HG03175 (cell line): Measurements from ENCODE around the gene C11orf86.
A peak's percentile ranks its signal among the peaks of the same experiment; 100 is the strongest.
"Not testable (repeated sequence)": the region's sequence is repeated elsewhere in the genome, so short reads cannot be mapped to it uniquely, and the experiment has no call there.

ENCODE experiments used
- ATAC-seq: cut with Tn5 transposase; IDR thresholded peaks from one replicate; pipeline ENCODE4 v1.9.1; 2021; ENCODE audit warnings: mild to moderate bottlenecking, moderate library complexity; ENCODE audit not compliant: unreplicated experiment

Gene C11orf86, protein sequence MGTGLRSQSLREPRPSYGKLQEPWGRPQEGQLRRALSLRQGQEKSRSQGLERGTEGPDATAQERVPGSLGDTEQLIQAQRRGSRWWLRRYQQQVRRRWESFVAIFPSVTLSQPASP

DNA sequence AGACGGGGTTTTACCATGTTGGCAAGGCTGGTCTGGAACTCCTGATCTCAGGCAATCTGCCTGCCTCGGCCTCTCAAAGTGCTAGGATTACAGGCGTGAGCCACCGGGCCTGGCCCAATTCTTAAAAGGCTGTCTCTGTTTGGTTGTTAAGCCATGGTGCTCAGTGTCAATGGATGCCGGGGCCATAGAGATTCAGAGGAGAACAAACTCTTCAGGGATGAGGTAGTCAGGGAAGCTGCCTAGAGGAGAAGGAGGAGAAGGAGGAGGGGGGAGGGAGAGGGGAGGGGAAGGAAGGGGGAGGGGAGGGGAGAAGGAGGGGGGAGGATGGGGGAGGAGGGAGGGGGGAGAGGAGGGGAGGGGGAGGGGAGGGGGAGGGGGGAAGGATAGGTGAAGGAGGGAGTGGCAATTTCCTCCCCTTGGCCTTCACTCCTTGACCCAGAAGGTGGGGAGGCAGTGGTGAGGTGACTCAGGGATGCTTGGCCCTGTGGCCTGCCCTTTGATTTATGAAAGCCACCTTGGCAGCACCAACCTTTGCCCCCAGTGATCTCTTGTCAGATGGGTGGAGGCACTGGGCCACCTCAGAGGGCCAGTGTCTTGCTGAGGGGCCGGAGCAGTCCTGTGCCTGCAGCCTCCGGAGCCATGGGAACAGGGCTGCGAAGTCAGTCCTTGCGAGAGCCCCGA, at the start of gene C11orf86:
Gene C11orf86, plus strand, starts transcription at position 581 of the 681 bp plus-strand sequence. Its CDS starts 59 bp downstream, at position 640.
- ATAC-seq, result no peak

DNA sequence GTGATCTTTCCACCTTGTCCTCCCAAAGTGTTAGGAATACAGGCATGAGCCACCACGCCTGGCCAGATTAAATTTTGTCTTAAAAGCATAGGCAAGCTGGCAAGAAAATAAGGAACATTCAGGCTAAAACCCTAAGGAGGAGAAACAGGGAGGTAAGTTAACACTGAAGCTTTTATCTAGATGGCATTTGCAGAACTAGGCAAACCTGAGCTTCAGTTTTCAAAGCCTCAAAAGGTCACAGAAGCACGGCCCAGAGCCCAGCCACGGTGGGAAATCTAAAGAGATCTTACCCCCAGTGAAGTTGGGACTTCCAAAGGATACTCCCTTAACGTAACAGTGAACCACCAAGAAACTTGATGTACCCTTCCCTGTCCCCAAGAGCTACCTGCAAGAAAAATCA, 45.4 kb upstream of the C11orf86 start:
- no peak for ATAC-seq

DNA sequence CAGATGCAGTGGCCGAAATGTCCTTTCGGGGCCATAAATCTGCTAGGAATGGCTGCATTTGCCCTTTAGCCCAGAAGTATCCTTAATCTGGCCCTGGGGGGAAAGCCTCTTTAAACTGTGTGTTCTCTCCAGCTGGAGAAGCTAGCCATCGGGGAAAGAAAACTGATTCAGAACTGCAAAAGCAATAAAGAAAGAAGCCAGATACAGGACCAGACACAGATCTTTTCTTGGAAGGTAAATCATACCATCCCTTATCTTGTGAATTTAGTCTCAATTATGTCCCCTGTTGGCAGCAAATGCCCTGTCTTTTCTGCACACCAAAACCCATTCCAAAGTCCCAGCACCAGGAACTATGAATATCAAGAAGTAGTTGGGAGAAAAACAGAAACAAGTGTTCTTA, 42.6 kb upstream of the C11orf86 start:
- no peak for ATAC-seq

DNA sequence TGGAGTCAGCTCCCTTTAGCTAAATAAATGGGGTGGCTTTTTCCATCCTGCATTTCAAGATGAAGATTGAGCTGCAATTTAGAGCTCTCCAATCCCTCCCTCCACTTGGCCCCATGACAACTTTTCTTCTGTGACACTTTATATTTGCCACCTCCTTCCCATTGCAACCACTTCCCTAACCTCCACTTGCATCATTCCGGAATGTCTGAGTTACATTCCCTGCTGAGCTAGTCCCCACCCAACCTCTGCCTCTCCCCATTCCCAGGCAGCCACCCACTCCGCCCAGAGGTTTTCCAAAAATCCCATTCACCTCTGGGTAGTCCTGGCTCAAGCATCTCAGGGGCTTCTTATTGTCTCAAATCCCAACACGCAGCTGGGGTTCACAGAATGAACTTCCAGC, 41.6 kb upstream of the C11orf86 start:
- ATAC-seq, result no peak

DNA sequence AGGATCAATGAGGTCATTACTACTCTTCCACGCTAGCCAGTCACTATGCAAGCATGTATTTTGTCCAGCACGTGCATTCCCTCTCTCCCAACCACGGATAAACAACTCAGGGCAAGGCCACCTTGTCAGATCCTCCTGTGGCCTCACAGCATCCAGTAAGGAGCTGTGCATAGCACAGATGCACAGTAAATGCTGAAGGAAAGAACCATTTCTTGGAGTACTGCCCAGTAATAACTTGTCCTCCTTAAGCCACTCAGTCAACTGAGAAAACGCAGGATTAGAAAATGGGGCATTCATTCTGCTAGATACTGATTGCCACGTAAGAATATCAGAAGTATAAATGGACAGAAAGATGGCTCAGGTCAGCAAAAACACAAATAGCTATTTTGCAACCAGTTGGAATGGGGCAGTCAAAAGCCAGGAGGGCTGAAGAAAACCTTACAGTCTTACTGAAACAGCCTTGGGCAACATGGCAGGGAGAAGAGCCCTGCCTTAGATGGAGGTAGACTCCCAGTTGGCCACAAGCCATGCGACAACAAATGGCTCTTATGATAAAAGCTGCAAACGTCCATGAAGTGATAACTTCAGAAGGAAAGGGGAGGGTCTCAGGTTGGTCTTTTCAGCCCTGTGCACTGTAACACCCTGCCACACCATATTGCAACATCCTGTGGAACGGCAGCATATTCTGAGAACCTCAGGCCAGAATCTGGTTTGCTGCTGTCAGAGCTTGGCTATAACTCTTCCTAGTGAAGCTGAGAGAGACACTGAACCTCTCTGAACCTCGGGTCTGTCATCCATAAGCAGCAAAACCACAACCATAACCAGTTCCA, 39.9 kb upstream of the C11orf86 start:
- no peak for ATAC-seq

DNA sequence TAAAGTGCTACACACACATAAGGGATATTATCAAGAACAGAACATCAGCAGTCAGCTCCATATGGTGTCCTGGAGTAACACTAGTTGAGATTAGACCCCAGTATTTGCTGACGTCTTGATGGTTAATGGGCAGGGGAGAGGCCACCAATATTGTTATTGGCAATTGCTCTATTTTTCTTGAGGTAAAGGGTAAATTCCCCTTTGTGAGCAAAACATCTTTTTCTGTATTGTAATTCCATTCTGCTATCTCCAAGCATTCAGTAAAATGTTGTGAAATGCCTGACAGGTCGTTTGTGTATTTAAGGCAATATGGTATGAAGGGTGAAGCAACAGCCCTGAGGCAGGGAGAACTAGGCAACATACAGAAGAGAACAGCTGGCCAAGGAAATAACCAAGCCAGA, 38.8 kb upstream of the C11orf86 start:
- no peak for ATAC-seq

DNA sequence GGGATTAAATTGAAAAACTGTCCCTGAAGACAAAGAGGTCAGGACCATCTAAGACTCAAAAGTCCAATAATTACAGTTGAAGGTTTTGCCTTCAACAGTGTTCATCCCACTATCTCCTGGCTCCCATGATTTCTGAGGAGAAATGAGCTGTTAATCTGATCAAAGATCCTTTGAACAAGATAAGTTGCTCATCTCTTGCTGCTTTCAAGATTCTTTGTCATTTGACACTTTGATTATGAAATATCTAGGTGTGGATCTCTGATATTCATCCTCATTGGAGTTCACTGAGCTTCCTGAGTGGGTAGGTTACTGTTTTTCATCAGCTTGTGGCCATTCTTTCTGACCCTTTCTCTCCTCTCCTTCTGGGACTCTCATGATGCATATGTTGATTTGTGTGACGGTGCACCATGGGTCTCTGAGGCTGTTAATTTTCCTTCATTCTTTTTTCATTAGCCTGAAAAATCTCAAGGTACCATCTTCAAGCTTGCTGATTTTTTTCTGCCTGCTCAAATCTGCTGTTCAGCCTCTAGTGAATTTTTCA, 37.8 kb upstream of the C11orf86 start:
- ATAC-seq, result no peak

DNA sequence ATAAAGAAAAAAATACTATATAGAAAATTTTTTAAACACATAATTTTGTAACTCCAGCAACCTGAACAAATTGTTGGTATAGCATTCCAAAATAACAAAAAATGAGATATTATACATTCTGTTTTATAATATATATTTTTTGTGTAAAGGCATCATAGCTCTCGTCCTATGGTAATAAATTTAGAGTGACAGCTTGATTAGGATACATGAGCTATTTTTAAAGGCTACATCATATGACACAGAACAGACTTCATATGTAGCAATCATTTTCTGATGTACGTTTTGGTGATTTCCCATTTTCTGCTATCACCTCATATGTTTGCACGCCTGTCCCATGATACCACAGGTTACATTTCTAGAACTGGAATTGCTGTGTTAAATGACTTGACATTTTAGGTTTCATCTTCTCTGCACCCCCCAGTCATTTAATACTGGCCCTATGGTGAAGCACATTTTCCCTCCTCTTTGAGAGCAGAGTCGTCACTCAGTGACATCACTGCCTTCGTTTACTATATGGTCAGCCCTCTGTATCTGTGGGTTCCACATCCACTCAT, 36.4 kb upstream of the C11orf86 start:
- ATAC-seq, result no peak

DNA sequence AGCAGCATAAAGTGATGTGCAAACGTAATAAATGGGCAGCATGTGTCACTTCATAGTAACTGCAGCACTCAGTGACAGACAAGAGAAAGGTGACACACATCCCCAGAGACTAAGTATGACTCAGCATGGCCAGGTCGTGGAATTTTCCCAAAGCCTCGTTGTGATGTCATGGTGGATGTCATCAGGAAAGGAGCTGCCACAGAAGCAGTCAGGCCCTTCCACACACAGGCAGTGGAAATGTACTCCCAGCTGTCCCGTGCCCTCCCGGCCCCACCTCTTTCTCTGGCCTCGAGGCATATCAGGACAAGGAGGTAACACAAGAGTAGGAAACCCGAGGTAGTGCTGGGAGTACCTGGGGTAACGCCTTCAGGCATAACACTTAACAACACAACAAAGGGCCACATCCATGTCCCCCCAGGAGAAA, 25.0 kb upstream of the C11orf86 start:
- no peak for ATAC-seq

DNA sequence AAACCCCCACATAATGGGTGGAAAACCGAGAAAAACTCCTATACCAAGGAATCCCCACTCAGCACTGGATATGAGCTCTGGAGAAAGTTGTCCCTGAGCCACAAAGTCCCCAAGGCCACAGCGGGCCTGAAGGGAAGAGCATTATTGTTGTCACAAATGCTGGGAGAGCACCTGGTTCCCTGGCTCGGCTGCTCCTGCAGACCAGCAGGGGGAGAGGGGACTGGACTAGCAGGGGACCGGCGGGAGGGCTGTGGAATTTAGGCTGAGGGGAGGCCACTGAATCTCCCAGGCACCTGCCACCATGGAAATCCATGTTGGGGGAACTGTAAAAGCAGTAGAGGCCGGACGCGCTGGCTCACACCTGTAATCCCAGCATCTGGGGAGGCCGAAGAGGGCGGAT, 24.0 kb upstream of the C11orf86 start:
- no peak for ATAC-seq

DNA sequence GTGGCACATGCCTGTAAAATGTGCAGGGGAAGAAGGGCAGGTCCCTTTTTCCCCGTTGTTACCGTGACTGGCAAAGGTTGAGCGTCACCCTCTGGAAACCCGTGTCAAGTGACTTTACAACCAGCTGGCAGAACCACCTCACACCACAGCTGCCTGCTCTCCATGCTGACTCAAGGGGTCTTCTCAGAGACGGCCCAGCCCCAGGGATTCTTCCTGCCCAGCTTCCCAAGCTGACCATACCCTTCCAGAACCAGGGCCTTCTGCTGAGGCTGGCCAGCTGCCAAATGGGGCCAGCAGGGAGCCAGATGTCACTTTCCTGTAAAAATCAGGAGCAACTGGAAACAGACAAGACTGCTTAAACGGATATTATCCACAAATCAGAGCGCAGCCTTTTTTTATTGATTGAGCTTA, 23.2 kb upstream of the C11orf86 start:
- no peak for ATAC-seq

DNA sequence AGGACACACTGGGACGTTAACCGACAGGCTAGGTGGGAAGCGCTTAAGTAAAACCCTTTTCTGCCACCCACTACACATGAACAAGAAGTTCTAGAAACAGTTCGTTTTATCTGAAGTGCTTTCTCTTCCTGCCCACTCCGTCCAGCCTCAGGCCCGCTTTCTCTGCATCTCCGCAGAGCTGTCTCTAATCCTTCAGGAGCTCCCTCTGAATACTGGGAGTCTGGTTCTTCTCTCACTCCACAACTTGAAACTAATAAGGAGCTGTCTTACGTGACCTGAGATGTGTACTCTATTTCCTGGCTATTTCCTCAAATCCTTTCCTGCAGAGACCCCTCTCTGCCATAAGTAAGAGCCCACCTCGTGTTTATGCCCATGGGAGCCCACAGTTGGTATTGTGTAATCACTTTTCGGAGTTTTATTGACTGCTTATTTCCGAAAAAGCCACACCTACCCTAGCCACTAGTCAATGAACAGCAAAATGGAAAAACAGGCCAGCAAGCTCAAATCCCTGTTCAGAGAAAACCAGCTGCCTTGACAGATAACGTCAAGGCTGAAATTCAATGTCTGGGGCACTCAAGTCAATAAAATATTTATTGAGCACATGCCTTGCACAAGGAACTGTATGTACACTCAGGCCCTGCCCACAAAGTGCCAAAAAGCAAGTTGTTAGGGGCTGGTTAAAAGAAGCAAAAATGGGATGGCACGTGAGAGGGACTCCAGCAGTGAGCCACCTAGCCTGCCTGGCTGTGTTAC, 21.8 kb upstream of the C11orf86 start:
- ATAC-seq, result no peak

DNA sequence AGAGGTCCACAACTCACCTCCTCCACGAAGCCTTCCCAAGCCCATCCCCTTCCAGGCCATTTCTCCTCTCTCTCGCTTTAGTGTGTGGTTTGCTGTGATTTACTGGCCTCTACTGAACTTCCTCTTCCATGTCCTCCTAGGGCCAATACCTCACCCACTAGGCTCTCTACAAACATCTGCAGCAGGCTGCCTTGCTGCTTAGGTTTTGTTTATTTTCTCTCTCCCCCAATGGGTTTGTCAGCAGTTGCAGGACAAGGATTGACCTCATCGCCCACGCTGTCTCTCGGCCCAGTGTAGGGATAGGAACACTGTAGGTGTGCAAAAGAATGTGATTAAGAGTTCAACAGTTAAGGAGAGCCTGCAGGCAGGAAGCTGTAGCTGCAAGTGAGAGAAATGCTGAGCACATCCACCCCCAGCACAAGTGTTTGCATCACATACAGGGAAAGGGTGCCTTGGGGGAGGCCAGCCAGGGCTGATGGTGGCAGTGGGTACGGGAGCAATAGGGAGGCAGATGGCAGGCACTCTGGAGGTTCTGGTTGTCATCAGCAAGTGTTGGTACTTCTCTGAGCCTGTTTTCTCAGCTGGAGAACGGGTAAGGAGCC, 18.3 kb upstream of the C11orf86 start:
- no peak for ATAC-seq

DNA sequence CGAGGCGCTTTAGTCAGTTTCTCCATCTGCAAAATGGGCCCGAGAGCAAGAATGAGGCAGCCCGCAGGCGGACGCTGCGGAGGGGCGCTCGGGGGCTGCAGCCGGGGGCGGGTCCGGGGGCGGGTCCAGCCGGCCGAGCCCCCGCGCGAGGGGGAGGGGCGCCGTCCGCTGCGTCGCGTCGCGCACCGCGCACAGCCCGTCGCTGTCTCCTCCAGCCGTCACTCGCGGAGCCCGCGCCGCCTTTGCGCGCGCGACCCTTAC, 17.2 kb upstream of the C11orf86 start:
- ATAC-seq, result peak; percentile 29

DNA sequence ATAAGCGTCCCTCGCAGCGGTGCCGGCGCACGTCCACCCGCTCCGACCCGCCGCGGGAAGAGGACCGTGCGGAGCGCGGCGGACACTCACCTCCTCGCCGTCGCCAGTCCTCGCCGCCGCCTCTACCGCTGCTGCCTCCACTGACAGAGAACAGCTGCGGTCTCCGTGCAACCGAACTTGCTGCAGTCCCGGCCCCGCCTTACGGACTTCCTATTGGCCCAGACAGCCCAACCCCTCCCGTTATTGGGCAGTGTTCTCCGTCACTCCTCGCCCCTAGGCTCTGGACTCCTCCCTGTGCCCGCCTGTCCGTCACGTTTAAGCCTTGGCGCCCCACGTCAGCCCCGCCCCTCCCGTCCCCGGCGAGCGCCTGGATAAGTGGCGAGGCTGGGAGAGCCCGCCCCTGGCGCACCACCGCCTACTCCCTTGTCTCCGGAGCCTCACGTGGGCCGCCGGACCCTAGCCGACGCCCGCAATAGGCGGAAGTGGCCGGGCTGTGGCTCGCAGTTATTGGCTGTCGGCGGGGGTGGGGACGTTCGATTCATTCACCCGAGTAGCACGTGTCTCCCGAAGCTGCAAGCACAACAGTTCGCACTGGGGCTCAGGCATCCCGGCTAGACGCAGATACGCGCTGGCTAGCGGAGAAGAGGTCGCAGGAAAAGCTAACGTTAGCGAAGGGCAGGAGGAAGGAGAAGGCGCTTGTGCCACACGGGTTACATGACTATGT, 16.7 kb upstream of the C11orf86 start, which contains the start of gene PC:
Gene PC, minus strand, starts transcription at position 152 of the 724 bp plus-strand sequence. CDS start 86,224 bp downstream, outside the sequence.
- ATAC-seq, result peak; percentile 97

DNA sequence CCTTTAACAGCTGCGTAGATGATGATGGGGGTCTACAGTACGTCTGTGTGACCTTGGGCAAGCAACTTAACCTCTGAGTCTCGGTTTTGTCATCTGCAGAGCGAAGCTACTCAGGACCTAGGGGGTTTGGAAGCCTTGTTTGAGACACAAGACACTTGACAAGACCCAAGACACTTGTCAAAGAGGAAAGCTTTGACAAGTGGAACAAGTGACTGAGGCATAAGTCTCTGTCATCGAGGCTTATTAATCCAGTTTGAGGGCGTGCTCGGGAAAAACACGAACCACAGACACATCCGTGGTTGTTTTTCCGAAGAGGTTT, 16.2 kb upstream of the C11orf86 start:
- ATAC-seq, result no peak

DNA sequence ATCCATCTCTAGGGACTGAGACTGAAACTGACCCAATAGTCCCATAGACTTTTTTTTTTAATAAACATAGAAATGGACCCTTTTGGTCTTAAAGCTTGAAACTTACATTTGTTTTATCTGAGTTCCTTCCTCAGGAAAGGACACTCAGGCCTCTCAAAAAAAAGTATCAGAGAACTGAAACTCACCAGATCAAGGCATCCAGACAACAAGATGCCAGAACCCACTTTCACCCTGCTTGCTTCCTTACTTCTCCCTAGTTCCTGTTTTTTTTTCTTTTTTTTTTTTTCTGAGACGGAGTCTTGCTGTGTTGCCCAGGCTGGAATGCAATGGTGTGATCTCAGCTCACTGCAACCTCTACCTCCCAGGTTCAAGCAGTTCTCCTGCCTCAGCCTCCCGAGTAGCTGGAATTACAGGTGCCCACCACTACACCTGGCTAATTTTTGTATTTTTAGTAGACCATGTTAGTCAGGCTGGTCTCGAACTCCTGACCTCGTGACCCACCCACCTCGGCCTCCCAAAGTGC, 13.4 kb upstream of the C11orf86 start:
- not testable (repeated sequence) for ATAC-seq

DNA sequence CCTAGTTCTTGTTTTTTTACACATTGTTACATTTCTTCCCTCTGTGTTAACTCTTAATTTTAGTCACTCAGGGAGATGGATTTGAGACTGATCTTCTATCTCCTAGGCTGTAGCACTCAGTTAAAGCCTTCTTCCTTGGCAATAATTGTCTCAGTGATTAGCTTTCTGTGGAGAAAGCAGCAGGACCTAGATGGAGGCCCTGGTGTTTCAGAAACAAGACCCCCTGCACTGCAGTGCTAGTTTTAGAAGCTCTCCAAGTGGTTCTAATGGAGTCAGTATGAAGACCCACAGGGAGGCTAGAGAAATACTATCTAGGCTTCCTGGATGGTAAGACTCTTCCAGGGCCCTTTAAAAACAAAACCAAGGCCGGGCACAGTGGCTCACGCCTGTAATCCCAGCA, 12.9 kb upstream of the C11orf86 start:
- ATAC-seq, result no peak

DNA sequence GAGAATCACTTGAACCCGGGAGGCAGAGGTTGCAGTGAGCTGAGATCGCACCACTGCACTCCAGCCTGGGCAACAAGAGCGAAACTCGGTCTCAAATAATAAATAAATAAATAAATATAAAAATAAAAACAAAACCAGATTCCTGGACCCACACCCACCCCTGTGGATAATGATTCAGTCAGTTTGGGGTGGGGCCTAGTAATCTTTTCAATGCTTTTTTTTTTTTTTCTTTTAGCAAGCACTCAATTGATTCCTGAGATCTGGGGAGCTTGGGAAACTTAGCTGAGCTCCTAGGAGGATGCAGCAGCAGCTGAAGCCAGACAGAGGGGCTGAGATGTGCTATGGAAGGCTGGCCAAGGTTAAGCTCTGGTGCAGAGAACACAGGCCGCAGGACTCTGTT, 12.3 kb upstream of the C11orf86 start:
- ATAC-seq, result no peak

DNA sequence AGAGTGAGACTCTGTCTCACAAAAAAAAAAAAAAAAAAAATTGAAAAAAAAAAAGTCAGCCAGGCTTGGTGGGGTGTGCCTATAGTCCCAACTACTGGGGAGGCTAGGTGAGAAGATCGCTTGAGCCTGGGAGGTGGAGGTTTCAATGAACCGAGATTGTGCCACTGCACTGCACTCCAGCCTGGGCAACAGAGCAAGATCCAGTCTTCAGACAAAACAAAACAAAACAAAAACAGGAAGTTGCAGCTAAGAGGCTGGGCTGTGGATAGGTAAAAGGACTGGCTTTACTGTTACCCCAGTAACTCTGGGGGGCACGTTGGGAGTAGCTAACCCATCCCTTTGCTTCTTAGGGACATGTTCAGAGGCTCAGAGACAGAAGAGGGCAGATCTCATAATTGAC, 10.6 kb upstream of the C11orf86 start:
- ATAC-seq, result no peak
